GM21390 (cell line): ENCODE measurements around the gene EVC.
"Not testable (repeated sequence)": the region's sequence is repeated elsewhere in the genome, so short reads cannot be mapped to it uniquely, and the experiment has no call there.

Experiments used
- ATAC-seq: cut with Tn5 transposase; IDR thresholded peaks from one replicate; pipeline ENCODE4 v1.9.1; 2021; ENCODE audit not compliant: unreplicated experiment

Gene EVC

DNA sequence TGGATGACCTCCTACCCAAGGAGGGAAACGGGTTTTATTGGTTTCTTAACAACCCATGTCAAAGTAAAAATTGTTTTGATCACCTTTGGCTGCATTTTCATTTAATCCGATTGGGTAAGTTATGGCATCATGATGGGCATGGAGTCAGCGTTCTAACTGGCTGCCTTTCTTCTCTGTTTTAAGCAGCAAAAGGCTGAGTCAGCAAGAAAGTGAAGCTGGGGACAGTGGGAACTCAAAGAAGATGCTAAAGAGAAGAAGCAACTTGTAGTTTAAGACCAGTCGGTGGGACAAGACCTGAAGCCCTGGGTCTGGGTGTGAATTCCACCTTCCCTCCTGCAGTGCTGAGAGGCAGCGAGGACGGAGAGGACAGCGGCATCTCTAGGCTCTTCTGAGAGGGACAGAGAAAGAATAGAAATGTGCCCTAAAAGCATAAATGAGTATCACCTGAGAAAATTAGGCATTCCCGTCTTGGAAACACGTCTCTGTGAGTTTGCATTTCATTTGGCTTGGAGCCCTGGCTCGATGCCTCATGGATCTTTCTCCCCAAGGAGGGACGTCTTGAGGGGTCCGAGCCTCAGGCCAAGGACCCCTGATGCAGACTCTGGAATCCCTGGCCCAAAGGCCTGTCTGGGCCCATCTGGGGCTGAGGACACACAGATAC lies 99.9 kb downstream of the EVC start:
- no peak for ATAC-seq

DNA sequence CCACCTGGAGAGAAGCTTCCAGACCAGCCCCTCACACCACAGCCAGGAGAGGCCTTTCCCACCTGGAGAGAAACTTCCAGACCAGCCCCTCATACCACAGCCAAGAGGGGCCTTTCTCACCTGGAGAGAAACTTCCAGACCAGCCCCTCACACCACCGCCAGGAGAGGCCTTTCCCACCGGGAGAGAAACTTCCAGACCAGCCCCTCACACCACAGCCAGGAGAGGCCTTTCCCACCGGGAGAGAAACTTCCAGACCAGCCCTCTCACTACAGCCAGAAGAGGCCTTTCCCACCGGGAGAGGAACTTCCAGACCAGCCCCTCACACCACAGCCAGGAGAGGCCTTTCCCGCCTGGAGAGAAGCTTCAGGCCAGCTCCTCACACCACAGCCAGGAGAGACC lies 101.1 kb downstream of the EVC start:
- ATAC-seq: not testable (repeated sequence)

DNA sequence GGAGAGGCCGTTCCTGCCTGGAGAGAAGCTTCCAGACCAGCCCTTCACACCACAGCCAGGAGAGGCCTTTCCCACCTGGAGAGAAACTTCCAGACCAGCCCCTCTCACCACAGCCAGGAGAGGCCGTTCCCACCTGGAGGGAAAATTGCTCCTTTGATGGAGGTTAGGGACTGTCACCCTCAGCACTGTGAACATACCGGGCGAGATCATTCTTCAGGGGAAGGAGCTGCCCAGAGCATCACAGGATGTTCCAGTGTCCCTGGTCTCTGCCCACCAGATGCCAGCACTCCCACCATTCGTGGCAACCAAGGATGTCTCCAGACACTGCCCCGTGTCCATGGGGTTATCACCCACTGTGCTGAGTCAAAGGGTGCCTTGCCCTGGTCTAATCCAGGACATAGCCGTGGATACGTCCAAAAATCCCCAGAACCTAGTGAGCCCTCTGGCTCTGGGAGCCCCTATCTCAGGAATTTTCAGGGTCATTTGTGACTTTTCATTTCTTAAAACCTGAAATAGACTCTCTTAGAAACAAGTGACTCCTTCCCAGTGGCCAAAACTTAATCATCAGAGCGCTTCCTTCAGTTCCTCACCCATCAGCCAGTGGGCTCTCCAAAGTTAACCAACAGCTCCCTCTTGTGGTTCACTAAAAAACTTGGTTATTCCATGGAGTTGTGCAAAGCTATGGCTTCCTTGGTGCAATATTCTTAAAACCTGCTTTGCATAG lies 101.7 kb downstream of the EVC start:
- no peak for ATAC-seq

DNA sequence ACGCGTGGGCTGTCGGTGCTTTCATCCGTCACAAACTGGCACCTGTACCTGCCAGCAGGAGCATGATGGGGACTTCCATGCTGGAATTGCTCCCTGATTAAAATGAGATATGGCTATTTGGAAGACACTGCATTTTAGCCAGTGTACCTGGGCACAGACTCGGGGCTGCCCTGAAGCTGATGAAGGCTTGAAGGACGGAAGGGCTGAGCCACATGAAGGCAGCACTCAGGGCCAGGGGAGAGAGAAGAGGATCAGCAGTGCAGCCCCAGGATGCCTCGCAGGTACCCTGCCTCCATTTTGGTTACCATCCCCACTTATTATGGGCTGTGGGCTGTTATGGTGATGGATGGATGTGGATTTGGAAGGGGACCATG lies 102.9 kb downstream of the EVC start:
- no peak for ATAC-seq

DNA sequence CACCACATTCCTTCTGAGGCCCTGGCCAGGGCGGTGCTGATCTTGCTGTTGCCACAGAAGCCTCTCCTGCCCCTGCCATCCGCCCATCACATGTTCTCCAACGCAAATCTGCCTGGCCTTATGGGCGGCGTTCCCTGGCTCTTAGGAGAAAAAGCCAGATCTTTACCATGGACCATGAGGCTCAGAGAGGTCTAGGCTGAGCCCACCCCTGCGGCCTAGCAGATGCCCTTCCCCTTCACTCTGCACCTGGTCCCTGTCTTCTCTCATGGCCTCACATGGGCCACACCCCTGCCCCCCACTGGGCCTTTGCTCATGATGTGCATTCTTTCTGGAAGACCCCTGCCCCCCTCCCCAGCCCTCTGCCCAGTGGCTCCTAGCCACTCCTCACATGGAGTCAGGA lies 103.4 kb downstream of the EVC start:
- no peak for ATAC-seq

DNA sequence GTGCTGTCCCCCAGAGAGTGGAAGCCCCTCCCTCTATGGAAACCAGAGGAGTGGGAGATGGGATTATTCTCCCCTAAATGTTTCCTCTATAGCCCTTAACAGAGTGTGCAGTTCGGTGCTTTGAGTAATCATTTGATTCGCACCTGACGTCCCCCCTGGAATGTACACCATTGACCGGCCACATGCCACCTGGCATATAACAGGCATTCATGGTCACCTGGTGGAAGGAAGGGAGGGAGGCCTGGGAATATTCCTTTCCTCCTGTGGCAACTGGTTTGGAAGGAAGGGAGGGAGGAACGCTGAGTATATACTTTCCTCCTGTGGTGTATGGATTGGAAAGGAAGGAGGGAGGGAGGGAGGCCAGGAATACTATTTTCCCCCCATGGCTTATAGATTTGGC lies 104.6 kb downstream of the EVC start:
- ATAC-seq: no peak

DNA sequence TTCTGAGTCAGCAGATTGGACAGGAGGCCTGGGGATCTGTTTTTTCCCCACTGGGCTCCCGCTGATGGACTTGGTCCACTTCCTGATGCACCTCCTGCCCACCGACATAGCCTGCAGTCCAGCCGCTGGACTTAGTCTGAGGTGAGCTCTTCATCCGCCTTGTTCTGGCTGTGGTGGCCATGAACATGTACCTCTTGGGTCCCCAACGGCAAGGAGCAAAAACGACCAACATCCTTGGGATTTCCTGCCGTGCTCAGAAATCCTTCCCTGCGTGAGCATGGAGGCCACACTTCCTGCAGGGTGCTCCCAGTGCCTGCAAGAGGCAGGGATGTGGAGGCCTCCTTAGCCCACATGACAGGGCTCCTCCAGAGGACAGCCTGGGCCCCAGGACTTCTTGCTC lies 105.1 kb downstream of the EVC start:
- no peak for ATAC-seq

DNA sequence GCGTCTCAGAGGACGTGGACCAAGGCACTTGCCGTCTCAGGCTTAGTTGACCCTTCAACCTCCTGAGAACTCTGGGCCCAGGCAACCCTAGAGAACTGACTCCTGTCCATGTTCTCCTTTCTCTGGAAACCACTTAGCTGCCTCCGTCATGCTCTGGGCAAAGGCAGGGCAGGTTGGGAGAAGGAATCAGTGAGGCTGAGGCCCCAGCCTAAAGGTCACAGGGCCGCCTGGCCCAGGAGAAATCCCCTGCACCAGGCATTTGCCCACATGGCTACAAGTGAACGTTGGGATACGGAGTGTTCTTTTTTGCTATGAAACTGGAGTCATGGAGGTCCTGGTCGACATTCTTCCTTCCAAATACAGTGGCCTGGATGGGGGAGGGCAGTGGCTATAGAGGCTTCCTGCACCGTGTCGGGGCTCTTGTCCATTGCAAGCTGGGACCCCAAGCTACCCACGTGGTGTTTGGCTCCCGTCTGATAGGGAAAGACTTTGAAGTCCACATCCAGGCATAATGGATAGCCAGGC lies 105.9 kb downstream of the EVC start:
- ATAC-seq: no peak

DNA sequence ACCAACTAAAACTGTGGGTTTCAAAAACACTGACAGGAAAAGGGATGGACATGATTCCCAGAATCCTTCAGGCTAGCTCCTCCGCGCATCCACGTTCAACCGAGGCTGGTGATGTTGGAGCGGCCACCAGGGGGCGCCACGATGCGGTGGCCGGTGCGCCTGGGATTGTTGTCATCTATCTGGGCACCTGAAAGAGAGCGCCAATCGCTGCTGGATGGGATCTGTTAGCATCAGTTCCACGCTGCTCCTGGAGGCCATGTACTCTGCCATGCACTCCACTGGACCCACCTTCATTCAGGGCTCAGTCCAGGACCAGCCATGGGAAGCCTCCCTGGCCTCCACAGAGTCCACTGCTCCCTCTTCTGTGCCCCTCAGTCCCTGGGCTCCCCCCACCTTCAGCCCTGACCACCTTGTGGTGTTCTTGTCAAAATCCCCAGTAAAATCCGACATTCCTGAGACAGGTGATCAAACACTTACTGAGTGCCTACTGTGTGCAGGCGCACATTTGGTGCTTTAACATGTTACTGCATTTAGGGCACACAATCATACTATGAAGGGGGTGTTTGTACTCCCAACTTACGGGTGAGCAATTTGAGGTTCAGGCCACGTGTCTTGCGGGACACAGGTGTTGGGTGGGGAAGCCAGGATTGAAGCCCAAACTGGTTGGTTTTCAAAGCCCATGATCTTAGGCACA lies 110.8 kb downstream of the EVC start:
- ATAC-seq: no peak

DNA sequence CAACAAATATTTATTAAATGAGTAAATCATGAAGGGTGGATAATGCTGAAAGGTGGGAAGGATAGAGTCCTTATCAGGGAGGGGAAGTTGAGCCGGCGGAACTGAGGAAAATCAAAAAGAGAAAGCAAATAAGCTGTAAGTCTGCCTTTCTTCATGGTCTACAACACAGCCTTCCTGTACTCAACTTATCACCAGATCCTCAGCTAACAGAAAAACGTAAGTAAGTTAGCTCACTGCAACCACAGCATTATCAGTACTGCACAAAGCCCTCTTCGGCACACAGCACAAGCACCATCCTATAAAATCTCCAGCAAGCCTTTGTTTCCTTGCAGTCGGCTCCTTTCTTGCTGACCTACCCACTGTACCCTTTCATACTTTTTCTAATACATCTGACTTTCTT lies 111.6 kb downstream of the EVC start:
- no peak for ATAC-seq

DNA sequence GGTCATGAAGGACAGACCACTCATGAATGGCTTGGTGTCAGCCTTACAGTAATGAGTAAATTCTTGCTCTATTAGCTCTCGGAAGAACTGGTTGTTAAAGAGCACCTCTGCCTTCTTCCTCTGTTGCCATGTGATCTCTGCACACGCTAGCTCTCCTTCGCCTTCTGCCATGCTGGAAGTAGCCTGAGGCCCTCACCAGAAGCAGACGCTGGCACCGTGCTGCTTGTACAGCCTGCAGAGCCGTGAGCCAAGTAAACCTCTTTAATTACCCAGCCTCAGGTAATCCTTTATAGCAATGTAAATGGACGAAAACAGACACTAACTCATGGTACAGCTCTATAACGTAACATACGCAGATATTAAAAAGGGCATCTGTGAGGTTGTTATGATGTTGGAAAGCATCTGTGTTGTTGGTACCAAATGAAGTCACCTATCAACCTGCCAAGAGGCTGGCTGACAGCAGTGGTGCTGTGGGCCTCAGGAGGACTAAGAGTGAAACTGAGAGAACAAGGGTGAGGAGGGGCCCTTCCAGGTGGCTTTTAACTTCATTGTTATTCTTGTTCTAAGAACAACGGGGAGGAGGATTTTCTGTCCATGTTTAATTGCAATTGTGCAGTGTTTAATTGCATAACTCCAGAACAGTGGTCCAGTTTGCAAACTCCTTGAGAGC lies 112.7 kb downstream of the EVC start:
- ATAC-seq: no peak

DNA sequence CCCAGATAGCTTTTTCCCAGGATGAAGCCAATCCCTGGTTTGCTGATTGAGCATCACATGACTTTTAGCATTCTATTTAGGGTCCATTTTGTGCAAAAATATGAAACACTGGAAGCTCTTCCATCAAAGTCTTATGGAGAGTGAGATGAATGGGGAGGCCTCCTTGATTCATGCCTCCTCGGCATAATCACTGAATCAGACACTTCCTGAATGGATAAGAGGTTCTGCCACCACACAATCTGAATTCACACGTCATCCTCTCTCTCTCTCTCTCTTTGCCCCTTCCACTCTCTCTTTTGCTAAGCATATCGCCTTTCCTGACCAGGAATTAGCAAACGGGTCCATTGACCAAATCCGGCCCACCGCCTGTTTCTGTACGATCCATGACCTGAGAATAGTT lies 113.2 kb downstream of the EVC start:
- ATAC-seq: no peak

DNA sequence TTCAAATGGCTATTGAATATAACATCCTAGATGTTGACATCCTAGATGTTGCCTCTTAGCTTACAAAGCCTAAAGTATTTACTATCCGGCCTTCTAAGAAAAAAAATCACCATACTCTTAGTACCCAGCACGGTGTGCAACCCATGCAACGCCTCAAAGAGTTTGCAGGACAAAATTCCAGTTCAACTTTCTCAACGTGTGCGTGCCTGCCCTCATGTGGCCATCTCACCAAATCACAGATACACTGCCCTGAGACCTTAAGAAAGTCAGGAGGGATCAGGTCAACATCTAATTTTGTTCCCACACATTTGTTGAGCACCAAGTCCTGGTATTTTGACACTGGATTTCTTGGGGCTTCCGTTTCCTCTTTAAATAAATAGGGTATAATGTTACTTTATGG lies 113.6 kb downstream of the EVC start:
- no peak for ATAC-seq

DNA sequence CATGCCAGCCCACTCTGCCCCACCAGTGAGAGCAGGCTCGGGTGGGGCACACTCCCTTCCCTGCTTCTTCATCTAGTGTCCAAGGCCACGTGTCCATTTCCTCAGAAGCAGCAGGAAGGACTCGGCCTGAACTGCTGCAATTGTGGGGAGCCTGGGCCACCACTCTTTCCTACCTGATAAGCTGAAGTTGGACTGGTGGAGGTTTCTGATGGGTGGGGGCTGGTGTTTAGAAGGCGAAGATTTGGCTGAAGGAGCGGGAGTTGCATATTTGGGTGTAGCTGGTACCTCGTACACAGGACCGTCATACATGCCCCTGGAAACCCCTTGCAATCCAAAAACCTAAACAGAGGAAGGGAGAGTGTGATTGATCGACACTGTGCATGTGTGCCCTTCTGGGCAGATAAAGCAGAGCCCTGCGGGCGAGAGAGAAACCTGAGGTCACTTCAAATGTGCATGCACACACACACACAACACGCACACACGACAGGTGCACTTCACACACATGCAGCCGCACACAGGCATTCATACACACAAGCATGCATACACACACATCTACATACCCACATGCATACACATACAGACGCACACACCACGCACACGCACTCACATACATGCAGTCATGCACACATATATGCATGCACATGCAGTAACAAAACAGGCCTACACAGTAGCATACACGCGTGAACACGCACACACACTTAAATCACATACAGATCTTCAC lies 114.5 kb downstream of the EVC start:
- ATAC-seq: no peak

DNA sequence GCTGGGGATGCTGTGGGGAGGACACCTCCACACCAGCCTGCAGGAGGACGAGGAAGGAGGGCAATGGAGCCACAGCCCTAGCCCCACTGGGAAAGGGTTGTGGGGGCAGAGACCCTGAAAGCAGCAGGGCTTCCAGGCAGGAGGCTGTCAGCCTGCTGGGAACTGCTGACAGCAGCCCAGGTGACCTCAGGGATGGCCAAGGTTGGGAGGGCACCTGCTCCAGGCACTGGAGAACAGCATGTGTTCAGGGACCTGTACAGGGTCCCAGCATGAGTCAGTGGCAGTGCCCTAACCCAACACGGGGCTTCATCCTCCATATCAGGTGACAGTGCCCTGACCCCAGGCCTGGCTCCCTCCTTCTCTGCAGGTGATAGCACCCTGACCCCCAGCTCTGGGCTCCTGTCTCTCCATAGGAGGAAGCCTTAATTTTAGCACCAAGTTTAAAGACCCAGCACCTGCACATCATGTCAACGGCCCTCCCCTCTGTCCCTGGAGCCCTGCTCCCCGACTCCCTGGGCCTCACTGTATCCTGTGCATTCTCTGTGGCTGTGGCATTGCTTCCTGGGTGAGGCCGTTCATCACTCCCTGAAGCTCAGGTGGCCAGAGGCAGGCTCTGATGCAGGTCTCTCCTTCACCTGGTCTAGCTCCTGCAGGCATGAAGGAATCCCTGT lies 115.6 kb downstream of the EVC start:
- ATAC-seq: no peak

DNA sequence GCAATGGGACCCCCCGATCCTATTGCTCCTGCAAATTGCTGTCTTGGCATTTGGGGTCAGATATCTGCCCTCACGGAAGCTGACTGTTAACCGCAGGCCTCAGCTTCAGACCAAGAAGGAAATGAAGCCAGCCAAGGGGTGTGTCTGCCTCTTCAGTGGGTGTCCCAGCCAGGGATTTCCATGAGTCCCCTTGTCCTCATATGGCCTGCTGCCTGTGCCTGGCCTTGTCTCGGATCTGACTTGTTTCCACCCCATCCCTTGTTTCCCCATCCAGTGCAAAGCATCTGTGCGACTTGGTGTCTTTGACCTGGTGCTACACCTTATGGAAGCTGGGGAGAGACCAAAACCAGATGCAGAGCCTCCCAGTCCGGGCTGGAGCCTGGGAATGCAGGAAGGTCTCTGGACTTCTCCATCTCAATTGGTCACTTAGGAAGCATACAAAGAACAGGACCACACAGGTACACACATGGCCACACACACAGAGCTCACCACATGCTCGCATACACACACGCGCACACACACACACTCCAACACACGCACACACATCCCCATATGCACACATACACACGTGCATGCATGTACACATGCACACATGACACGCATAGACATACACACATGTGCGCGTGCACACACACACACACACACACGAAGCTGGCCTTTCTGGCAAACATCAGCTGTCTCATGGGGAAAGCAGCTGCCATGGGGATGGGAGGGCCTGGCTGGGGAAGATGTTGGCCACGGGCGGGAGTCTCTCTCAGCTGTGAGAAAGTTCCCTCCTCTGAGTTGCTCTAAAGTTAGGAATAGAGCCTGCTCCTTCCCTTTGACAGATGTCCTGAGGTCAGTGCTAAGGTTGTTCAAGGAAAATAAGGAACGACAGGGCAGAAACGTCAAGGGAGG lies 116.4 kb downstream of the EVC start:
- ATAC-seq: no peak

DNA sequence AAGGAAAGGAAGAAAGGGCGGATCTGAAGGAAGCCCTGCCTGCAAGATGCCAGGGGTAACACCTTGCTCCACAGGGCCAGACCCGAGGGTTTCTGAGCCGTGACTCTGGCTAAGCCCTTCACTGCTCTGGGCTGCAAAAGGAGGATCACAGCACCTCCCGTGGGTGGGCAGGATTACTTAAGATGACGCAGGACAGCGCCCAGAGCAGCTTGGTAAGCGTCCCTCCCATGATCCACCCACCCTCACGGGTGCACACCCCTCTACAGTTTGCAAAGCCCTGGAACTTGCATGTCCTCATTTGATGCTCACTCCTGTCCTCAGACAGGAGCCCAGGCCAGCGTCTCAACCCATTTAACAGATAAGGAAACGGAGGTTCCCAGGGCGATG lies 117.0 kb downstream of the EVC start:
- no peak for ATAC-seq

DNA sequence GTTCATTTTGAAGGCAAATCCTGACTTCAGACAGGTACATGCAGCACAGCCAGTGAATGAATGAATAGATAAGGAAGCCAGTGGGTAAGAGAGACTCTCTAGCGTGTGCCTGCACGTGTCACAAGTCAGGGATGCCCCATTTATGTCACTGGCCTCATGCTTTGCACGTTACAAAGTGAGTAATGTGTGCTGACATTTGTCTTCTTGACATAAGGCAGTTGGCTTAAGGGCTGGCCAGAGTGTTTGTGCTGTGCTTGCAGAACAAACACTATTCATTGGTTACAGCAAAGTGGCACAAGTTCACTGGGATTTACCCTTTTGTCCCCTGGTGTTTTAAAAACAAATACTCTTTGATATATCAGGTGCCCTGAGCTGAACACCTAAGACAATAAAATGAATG lies 125.9 kb downstream of the EVC start:
- ATAC-seq: no peak

DNA sequence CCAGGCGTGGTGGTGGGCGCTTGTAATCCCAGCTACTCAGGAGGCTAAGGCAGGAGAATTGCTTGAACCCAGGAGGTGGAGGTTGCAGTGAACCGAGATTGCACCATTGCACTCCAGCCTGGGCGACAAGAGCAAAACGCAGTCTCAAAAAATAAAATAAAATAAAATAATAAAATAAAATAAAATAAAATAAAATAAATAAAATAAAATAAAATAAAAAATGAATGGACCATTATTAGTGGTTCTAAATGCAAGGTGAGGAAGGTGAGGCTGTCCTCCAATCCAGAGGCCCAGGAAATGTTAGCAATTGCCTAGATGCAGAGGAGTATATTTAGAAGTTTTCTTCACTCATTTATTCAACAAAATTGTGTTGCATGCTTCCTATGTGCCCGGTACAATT lies 126.5 kb downstream of the EVC start:
- not testable (repeated sequence) for ATAC-seq
